HG02981 (cell line): ENCODE measurements around the gene AGPAT1.
"Not testable (repeated sequence)": the region's sequence is repeated elsewhere in the genome, so short reads cannot be mapped to it uniquely, and the experiment has no call there.

Source experiments
- ATAC-seq: cut with Tn5 transposase; IDR thresholded peaks from one replicate; pipeline ENCODE4 v1.9.1; 2021; ENCODE audit warnings: mild to moderate bottlenecking, moderate library complexity; ENCODE audit not compliant: unreplicated experiment

The AGPAT1 gene

GRCh38 chr6:32151181-32151862, 24.6 kb downstream of the AGPAT1 start:
- ATAC-seq: no peak

GRCh38 chr6:32149932-32150870, 25.7 kb downstream of the AGPAT1 start:
- ATAC-seq: no peak

GRCh38 chr6:32149092-32149755, 26.7 kb downstream of the AGPAT1 start:
- ATAC-seq: no peak

GRCh38 chr6:32148289-32149091, 27.4 kb downstream of the AGPAT1 start:
- ATAC-seq: no peak

- ATAC-seq: no peak
These were observed 28.3 kb downstream of the AGPAT1 start for GRCh38 chr6:32147401-32148132.

- no peak for ATAC-seq
These were observed 29.2 kb downstream of the AGPAT1 start for GRCh38 chr6:32146687-32147086.

- no peak for ATAC-seq
These were observed 29.6 kb downstream of the AGPAT1 start for GRCh38 chr6:32146287-32146686.

- ATAC-seq: not testable (repeated sequence)
These were observed 31.6 kb downstream of the AGPAT1 start for GRCh38 chr6:32144238-32144637.

- no peak for ATAC-seq
These were observed 35.4 kb downstream of the AGPAT1 start for GRCh38 chr6:32140420-32141046.

GRCh38 chr6:32139590-32139989, 36.3 kb downstream of the AGPAT1 start:
- no peak for ATAC-seq

- no peak for ATAC-seq
These were observed 38.4 kb downstream of the AGPAT1 start for GRCh38 chr6:32137454-32137853.

- no peak for ATAC-seq
These were observed 42.1 kb downstream of the AGPAT1 start for GRCh38 chr6:32133786-32134185.

GRCh38 chr6:32132110-32132509, 43.8 kb downstream of the AGPAT1 start:
- ATAC-seq: no peak

- no peak for ATAC-seq
These were observed 44.4 kb downstream of the AGPAT1 start for GRCh38 chr6:32131439-32131948.

GRCh38 chr6:32129297-32130088, 46.4 kb downstream of the AGPAT1 start:
- no peak for ATAC-seq

- no peak for ATAC-seq
These were observed 47.1 kb downstream of the AGPAT1 start for GRCh38 chr6:32128751-32129296.

GRCh38 chr6:32127717-32128592, 47.9 kb downstream of the AGPAT1 start, which contains the start of gene ATF6B:
TSS of gene ATF6B (minus strand) at chr6:32128246. CDS start at chr6:32128207, 39 bp downstream.
- ATAC-seq: peak; percentile 90
